Fibroblast of skin of right biceps (primary cell): ENCODE results near the gene MPI.

Experiments used
- DNase-seq: peaks from one replicate; pipeline ENCODE4 v3.0.0-alpha.2; 2013

The MPI gene

GRCh38 chr15:74889883-74890664 lies at the start of gene MPI:
MPI (plus strand) TSS chr15:74890042; CDS start chr15:74890074, 32 bp downstream.
- peak; percentile 80 for DNase-seq

DNA sequence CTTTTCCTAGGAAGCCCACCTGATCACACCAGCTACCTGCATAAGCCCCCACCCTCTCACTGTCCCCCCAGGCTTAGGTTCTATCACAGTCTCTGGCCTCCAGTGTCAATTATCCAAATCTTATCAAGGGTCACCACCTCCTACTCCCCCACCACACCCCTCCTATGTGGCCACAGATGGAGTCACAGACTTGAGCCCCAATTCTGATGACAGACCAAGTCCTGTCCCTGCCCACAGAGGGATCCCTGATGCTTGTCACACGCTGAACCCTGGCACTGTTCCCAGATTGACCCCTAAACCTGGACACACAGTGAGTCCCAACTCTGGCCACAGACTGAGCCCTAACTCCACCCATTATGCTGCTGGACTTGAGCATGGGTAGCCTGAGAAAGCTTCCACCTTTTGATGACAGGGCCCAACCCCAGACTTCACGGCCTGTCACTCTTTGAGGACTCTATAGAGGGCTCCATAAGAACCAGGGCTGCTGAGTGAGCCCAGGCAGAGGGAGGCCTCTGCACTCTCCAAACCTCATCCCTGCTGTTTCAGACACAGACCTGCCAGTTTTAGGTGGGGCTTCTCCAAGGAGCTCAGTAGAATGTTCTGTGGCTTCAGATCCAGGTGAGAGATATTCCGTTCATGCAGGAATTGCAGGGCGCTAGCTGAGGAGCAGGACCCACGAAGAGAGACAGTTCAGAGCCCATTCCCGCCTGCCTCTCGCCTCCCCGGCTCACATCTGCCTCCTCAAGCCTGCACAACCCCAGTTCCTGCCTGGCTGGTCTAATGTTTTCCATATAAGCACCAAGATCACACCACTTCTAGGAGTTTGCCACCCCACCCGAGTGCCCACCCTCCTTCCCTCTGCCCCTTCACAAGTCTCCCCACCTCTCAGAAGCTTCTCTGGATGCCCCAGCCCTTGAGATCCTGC lies 48.7 kb upstream of the MPI start:
- no peak for DNase-seq

DNA sequence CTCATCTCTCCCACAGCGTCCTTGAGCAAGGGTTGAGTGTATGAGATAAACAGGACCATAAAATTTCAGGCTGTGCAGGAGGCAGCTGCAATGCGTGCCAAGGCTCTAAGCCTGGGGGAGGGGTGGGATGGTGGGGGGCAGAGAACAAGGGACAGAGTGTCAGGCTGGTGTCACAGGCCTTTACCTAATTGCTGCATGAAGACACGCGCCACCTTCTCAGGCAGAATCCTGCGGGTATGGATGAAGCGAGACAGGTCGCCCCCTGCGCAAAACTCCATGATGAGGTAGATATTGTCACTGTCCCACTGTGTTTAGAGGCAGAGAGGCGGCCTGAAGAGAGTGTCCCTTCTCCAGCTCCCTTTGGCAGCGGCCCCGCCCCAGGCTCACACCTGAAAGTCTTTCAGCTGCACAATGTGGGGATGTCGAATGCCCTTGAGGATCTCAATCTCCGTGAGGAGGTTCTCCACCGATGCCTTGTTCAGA lies 47.9 kb upstream of the MPI start:
- no peak for DNase-seq

DNA sequence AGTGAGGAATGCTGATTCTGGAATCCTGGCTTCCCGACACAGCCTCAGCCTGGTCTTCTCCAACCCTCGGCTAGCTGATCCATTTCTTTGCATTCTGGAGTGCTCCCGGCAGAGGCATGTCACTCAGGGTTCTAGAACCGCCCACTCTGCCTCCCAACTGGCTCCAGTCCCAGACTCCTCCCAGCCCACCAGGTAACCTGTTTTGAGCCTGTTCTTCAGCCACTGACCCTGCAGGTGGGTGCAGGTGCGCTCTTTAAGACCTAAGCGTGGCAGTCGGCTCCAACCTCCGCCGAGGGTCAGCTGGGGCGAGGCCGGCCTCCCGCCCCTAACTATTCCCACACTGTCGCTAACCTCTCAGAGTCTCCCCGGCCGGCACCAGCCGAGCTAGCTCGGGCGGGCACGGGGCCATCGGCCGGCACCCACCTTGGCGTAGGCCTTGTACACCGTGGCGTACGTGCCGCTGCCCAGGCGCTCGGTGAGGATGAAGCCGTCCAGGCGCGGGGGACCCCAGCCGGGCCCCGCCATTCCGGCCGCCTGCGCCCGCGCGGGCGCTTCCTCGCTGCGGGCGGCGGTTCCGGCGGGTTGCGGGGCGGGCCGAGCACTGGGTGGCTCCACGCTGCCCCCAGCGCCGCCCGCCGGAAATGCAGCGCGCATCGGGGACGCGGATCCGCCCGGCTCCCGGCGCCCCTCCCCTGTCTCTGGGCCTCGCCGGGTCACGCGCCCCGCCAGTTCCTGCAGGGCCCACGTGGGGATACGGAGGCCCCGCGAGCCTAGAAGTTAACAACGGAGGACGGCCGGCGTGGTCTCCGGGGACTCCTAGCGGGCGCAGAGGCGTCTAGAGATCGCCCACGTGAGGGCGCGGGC lies 47.0 kb upstream of the MPI start, which contains the start of gene ULK3:
TSS of gene ULK3 (minus strand) at position 576 of the 864 bp plus-strand sequence. CDS start at position 525, 51 bp downstream.
- peak; percentile 87 for DNase-seq

DNA sequence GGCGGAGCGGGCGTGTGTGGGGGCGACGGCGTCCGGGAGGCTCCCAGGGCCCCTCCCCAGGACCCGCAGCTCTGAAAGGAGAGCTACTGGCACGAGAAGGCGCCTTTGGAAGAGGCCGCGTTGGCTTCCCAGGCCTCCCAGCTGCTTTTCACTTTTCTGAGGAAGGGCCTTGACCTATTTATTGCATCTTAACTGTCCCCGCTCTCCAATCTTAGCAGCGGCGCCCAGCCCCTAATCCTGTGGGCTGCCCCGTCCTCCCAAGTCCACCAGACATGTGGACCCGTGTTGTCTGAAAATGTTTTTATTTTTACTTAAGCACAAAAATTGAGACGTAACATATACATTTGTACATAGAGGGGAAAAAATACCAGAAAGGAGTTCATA lies 46.4 kb upstream of the MPI start:
- DNase-seq, result no peak

DNA sequence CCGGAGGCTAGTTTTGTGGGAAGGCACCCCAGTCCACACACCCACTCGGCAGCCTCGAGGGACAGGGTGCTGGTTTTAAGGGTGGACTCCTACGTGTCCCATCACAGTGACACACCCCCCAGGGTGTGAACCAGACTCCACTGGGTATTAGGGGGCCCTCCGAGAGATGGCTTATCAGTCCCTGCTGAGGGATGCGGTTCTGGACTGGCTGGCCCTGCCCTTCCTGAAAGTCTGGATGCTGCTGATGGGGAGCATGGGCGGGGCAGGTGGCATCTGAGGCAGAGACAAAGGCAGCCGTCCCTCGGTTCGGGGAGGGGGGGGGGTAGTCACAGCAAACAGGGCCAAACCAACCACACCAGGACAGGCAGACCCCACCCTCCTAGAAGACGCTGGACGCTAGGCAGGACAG lies 45.9 kb upstream of the MPI start:
- no peak for DNase-seq

DNA sequence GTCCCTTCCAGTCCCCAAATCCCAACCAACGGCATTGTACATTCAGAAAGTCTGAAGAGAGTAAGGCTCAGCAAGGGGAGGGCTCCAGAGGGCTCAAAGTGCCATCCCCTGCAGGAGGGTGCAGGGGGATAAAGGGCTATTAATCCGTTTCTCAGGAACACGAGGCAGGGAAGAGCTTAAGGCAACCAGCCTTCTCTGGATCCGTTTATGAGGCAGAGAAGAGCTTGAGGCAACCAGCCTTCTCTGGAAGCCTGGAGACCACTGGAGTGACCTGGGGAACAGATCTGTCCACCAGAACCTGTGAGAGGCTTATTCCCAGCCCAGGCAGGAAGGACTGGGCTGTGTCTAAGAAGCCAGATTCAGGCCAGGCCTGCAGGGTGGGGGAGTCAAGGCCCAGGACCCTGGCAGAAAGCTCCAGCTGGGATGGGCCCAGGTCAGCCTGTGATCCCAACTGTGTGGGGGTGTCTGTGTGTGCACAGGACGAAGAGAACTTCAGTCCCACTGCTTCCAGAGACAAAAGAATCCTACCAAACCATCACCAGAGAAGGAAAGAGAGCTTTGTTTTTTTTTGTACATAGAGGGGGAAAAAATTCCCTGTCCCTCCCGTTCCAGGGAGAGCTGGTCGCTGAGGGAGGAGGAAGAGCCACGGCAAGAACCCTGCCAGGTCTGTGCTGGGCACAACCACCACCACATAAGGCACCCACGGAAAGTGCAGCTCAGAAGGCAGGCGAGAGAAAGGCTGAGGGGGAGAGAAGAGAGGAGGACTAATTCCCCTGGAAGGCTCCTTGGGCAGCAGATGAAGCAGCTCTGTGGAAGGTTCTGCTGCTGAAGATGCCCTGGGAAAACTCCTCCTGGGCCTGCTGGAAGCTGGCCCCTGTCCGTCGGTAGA lies 45.3 kb upstream of the MPI start:
- no peak for DNase-seq

DNA sequence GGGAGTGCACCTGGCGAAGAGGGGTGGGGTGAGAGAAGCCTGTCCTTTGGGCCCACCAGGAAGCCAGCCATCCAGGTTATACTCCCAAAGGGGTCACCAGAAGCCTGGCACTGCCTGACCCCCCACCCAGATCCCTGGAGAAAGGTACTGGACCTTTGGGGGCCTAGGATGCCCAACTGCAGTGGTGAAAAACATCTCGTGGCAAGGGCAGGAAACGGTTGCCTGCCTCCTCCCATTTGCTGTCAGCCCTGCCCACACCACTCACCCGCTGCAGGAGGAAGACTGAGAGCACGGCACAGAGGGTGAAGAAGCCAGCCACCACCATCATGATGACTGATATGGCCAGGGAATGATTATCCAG lies 44.7 kb upstream of the MPI start:
- no peak for DNase-seq

- no peak for DNase-seq
Measured at GRCh38 chr15:74845581-74845980, 44.3 kb upstream of the MPI start.

- no peak for DNase-seq
Measured at GRCh38 chr15:74847432-74847831, 42.4 kb upstream of the MPI start.

GRCh38 chr15:74850393-74850792 lies 39.4 kb upstream of the MPI start:
- DNase-seq, result no peak

DNA sequence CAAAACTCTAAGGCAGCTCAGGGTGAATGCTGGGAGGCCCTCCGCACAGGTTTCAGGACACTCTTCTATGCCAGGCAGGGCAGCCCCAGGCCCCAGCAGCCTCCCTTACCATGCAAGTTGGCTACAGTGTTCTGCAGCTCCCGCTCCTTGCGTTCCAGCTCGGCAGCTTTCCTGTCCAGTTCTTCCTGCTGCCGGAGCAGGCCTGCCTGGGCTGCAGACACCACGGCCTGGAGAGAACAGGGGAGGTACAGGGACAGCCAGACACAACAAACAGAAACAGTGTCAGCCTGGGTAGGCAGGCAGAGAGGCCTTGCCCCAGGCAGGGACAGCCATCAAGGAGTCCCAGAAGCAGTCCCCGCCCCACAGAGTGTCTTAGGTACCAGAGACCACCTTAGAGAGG lies 37.9 kb upstream of the MPI start:
- DNase-seq, result no peak

DNA sequence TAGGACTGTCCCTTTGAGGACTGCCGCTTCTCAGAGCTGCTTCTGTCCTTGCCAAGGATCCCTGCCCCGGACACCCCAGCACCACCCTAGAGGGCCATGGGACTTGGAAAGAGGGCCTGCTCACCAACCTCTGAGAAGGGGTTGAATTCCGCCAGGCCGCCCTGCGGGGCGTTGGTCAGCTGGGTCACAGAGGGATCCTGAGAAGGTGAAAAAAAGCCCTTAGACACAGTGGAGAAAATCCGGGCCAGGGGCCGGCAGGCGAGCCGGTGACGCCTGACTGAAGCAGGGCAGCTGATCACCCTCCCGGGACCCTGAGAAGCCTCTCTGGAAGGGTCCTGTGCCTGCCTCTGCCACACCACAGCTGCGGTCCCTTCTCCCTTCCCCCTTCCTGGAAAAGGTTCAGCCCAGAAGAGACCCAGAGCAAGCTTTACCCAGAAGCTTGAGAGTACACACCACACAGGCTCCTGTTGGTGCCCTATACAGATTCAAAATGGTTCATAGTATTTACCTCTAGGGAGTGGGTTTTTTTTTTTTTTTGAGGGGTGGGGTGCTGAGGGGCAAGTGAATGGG lies 35.3 kb upstream of the MPI start:
- no peak for DNase-seq

DNA sequence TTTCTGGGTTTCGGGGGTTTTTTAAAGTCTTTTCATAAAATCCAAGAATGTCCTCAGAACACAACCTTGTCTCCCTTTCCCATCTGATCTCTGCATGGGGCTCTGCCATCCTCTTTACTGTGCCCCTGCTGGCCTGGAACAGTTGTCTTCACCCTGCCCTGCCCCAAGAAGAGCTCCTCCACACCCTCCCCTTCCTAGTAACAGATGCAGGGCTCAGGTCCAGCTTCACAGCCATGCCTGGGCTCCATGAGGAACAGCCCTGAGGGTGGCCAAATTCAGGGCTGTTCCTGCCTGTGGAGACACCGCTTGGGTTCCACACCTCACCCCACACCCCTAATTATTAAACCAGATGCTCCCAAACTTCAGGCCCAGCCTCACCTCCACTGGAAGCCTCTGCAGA lies 34.0 kb upstream of the MPI start:
- no peak for DNase-seq

DNA sequence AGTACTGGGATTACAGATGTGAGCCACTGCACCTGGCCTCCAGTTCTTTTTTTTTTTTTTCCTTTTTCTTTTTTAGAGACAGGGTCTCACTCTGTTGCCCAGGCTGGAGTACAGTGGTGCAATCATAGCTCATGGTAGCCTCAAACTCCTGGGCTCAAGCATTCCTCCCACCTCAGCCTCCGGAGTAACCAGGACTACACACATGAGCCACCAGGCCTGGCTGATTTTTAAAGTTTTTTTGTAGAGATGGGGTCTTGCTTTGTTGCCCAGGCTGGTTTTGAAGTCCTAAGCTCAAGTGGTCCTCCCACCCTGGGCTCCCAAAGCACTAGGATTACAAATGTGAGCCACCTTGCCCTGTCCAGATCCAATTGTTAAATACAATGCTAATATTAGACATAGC lies 33.3 kb upstream of the MPI start:
- DNase-seq, result no peak

GRCh38 chr15:74857082-74857655 lies 32.7 kb upstream of the MPI start:
- DNase-seq, result no peak

DNA sequence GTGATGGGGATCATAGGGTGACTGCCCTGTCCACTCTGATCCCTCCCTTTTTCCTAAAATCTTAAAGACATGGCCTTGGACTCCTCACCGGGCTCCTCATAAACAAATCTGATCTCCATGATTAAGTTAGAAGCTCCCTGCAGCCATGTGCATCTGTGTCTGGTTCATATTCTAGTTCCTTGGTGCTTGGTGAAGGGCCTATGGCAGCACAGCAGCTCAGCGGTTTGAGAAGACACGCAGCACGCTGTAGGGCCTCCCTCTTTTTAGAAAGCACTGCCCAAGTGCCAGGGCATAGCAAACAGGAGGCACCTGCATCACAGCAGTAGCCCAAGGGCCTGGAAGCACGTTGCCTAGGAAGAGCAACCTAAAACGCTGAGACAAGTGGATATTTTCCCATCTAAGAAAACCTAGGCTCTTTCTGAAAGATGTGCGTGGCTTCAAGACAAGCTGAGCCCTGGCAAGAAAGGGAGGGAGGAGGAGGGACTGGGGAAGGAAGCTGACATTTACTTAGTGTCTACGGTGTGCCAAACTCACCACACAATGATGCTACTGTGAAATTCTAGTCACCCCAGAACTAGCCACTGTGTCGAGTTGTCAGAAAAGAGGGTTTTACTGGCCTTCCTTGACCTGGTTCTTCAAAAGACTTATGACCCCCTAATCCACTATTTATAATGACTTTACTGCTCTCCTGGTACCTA lies 32.0 kb upstream of the MPI start:
- DNase-seq, result no peak

DNA sequence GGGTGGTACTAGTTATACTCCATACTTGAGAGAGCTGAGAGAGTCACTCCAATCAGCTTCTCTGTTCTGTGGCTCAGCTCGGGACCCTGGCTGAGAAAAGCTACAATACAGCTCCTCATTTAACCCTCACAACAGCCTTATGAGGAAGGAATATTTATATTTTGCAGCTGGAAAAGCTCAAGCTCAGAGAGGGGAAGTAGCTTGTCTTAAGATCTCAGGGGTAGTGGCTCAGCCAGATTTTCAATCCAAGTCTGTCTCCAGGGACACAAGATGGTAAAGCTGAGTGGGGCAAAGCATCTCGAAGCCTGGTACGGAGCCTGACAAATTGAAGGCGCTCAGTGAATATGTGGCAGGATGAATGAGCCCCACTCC lies 31.5 kb upstream of the MPI start:
- no peak for DNase-seq

- peak; percentile 8 for DNase-seq
Measured at GRCh38 chr15:74863239-74864056, 26.4 kb upstream of the MPI start.

DNA sequence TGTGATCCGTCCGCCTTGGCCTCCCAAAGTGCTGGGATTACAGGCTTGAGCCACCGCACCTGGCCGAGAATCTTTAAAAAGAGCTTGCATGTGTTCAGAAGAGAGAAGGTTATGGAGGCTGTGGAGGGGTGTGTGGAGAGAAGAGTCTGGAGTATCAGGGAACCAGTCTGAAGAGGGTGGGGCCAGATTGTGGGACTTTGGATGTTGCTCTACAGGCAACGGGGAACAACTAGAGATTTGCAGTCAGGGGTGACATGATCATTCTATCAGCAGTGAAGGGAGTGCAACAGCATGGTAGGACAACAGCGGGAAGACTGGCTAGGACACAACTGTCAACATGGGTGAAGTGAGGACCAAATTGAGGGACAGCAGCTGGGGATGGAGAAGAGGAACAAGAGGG lies 25.5 kb upstream of the MPI start:
- DNase-seq, result no peak
